ENCODE results near the gene C19orf38. TPM values are rescaled to one million over a fixed set of nuclear protein-coding genes. Genes with fewer than 3 reads are reported as not detected.
"Not testable (repeated sequence)": the region's sequence is repeated elsewhere in the genome, so short reads cannot be mapped to it uniquely, and the experiment has no call there.

The C19orf38 gene
- total RNA-seq, 2 experiments from 2014 or later: 1.2 to 1.7 TPM

DNA sequence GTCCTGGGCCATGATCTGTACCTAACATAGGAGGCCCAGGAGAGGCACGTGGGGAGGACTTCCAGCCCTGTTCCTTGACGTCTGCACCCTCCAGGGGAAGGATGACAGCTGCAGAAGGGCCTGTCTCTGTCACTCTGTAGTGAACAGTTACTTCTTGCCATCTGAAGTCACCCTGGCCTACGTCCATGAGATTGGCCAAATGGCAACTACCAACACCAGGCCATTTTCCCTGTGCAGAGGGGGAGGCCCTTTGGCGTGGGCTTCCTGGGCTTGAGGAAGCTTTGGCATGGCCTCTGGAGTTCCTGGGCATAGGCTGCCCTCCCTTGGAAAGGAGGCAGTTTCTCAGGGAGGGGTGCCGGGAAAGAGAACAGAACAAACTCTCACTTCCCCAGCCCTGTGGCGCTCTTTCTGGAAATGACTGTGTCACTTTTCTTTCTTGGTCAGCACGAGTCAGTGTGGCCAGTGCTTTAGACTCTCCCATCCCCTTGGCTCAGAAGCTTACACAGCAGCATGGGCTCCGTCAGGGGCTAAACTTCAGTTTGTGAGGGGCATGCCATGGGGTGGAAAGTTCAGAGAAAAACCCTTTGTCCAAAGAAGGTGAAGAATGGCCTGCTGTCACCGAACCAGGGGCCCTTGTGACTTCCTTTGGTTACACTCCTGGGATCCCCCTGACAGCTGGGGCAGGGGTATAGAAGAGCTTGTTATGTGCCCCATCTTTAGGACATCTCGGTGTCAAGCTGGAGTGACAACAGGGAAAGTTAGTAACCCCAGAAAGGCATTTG is 28.4 kb downstream of the C19orf38 start:
- Mint-ChIP-seq H3K4me3 (peak overlapping the region; percentile 32), H3K27me3 (no peaks in the 10 kb centered on the region), H3K27ac (peak overlapping the region; percentile 33), H3K36me3 (peaks cover 5% of the 10 kb centered on the region), H3K9me3 (ENCODE audit: low read depth) (no peaks in the 10 kb centered on the region), H3K4me1 (peaks cover 44% of the 10 kb centered on the region)
- DNase-seq (peak; percentile 56), ATAC-seq (no peak)
- CTCF ChIA-PET: interaction anchor here (0.5 to 1.5 kb wide), 5 partner anchors 12 to 159 kb away, joined by 3 to 5 read pairs (median 4); partner anchors contain the start of gene DNM2

DNA sequence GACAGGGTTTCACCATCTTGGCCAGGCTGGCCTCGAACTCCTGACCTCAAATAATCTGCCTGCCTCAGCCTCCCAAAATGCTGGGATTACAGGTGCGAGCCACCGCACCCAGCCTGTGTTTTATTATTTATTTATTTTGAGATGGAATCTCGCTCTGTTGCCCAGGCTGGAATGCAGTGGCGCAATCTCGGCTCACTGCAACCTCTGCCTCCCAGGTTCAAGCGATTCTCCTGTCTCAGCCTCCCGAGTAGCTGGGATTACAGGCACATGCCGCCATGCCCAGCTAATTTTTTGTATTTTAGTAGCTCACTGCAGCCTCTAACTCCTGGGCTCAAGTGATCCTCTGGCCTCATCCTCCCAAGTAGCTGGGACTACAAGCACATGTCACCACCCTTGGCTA is 29.4 kb downstream of the C19orf38 start:
- ATAC-seq; H3K27me3 Mint-ChIP-seq; DNase-seq; H3K9me3 Mint-ChIP-seq (ENCODE audit: low read depth); H3K36me3 Mint-ChIP-seq: not testable (repeated sequence)
- peaks cover 40% of the 10 kb centered on the region for H3K4me1 Mint-ChIP-seq
- CTCF ChIA-PET: interaction anchor here (0.6 to 1.9 kb wide), 3 partner anchors 15 to 160 kb away, joined by 3 to 7 read pairs (median 4); partner anchors contain the start of gene DNM2
- H3K4me3 Mint-ChIP-seq: peak overlapping the region; percentile 33
- peak overlapping the region; percentile 92 for H3K27ac Mint-ChIP-seq

DNA sequence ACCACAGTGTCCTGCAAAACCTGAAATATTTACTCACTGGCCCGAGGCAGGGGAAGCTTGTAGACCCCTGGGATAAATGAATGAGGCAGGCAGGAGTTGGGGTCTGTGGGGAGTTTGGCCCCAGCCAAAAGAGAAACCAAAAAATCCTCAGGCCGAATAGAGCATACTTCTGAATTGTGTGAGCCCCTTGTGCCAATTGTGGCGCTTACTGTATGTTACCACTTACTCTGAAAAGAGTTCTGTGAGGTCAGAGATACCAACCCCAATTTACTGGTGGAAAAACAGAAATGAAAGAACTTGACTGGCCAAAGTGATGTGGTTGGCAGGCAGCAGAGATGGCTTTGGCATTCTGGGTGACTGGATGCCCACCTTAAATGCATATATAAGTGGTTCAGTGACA is 30.0 kb downstream of the C19orf38 start:
- peaks cover 35% of the 10 kb centered on the region for H3K4me1 Mint-ChIP-seq
- ATAC-seq (peak; percentile 52), DNase-seq (no peak)
- CTCF ChIA-PET: interaction anchor here (0.6 to 1.9 kb wide), 2 partner anchors 20 to 161 kb away, joined by 3 to 7 read pairs; partner anchors contain the start of gene DNM2
- no peaks in the 10 kb centered on the region for H3K9me3 Mint-ChIP-seq (ENCODE audit: low read depth)
- H3K4me3 Mint-ChIP-seq: peak overlapping the region; percentile 33
- H3K27ac Mint-ChIP-seq: peak overlapping the region; percentile 92
- no peaks in the 10 kb centered on the region for H3K27me3 Mint-ChIP-seq
- peaks cover 4% of the 10 kb centered on the region for H3K36me3 Mint-ChIP-seq

DNA sequence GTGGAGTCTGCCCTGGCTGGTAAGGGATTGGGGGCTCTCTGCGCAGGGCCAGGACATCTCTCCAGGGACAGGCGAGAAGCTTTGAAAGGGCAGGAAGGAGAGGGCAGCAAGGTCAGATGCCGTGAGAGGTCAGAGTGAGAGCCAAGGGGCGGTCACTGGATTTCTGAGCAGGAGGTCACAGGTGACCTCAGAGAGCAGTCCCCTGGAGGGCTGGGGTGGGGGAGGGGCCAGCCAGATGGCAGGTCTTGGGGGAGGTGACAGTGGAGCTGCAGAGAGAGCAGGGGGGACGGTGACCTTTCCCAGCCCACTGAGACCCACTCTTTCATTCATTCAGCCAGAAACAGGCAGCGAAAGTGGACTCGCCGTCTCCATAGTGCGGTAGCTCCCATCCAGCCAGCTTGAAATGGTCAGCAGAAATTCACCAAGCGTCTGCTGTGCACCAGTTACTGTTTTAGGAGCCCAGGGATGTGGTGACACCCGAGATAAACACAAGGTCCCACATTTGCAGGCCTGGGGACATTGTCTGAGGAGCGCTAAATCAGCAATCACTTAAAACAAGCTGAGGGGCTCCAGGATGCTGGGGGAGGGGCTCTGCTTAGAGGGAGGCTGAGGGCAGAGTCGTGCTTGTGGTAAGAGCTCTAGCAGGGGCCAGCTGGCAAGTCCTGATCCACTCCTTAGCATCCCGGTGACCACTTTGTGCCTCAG is 33.3 kb downstream of the C19orf38 start:
- Mint-ChIP-seq H3K4me1 (peaks cover 24% of the 10 kb centered on the region), H3K9me3 (ENCODE audit: low read depth) (no peaks in the 10 kb centered on the region), H3K27me3 (no peaks in the 10 kb centered on the region), H3K27ac (no peak overlapping the region), H3K36me3 (no peaks in the 10 kb centered on the region), H3K4me3 (no peak overlapping the region)
- DNase-seq: no peak
- CTCF ChIA-PET: interaction anchor here (0.6 to 2.0 kb wide), 4 partner anchors 9 to 60 kb away, joined by 3 to 4 read pairs (median 4); no protein-coding TSS in a partner anchor
- no peak for ATAC-seq

DNA sequence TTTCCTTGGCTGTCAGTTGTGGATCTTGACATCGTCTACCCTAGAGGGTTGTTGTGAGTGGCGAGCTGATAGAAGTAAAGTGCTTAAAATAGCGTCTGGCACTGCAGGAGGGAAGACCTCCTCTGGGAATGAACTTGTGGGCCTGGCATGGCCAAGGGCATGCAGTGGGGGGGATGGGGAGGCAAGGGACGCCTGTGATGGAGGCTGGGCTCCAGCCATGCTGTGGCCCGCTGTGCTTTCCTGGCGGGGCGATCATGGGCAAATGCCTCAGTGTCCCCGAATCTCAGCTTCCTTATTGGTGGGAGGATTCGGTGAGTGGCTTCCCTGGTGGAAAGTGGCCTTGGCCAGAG is 33.9 kb downstream of the C19orf38 start:
- DNase-seq (no peak), ATAC-seq (no peak)
- no peak overlapping the region for H3K4me3 Mint-ChIP-seq
- CTCF ChIA-PET: interaction anchor here (0.6 to 2.0 kb wide), 3 partner anchors 10 to 60 kb away, joined by 3 to 4 read pairs (median 3); no protein-coding TSS in a partner anchor
- H3K27ac Mint-ChIP-seq: no peak overlapping the region
- no peaks in the 10 kb centered on the region for H3K9me3 Mint-ChIP-seq (ENCODE audit: low read depth)
- H3K36me3 Mint-ChIP-seq: no peaks in the 10 kb centered on the region
- no peaks in the 10 kb centered on the region for H3K27me3 Mint-ChIP-seq
- peaks cover 19% of the 10 kb centered on the region for H3K4me1 Mint-ChIP-seq

DNA sequence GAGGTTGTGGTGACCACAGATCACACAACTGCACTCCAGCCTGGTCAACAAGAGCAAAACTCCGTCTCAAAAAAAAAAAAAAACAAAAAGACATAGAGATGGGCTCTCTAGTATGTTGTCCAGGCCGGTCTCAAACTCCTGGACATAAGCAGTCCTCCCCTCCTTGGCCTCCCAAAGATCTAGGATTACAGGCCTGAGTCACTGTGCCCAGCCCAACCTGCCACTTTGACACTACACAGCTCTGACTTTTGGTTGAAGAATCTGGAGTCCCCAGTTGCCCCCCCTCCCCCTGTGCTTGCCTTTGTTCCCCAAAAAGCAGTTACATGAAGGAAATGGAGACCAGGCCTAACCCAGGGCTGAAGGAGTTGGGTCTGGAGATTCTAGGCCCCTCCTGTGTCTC is 36.1 kb downstream of the C19orf38 start:
- Mint-ChIP-seq H3K27ac (no peak overlapping the region), H3K4me3 (no peak overlapping the region), H3K27me3 (no peaks in the 10 kb centered on the region), H3K9me3 (ENCODE audit: low read depth) (no peaks in the 10 kb centered on the region), H3K4me1 (peaks cover 3% of the 10 kb centered on the region), H3K36me3 (no peaks in the 10 kb centered on the region)
- ATAC-seq (no peak), DNase-seq (no peak)
- CTCF ChIA-PET: interaction anchor here (0.7 kb wide), 1 partner anchor 412 kb away, joined by 3 read pairs; the partner anchor contains the start of gene TSPAN16

DNA sequence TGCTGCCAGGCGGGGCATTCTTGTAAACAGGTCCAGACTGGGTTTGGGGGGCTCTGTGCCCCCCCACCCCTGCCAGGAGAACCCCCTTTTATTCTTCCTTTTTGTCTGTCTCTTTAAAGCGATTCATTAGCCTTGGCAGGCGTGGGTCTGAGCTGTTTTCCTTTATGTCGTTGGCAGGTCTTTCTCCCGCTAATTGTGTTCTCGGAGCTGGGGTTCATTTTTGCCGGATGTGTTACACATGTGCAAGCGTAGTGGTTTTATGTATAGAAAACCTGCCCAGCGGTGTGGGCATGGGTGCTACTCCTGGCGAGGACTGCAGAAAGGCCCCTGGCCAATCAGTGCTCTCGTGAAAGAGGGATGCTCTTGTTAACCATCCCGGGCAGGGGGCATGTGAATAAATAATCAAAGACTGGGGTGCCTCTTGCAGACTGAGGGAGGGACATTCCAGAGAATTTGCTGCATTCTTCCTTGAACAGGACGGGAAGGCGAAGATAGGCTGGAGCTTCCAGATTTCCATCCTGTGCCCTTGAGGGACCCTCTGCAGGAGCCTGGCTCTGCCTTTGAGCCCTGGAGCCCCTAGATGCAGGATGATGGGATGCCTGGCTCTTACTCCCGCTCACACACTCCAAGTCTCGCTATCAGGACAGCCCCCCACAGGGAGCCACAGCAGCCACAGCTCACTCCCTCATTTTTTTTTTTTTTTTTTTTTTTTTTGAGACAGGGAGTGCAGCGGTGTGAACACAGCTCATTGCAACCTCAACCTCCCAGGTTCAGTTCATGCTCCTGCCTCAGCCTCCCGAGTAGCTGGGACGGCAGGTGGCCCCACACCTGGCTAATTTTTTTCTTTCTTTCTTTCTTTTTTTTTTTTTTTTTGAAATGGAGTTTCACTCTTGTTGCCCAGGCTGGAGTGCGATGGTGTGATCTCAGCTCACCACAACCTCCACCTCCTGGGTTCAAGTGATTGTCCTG is 37.3 kb downstream of the C19orf38 start:
- ATAC-seq (no peak), DNase-seq (no peak)
- Mint-ChIP-seq H3K27ac (no peak overlapping the region), H3K27me3 (no peaks in the 10 kb centered on the region), H3K36me3 (no peaks in the 10 kb centered on the region), H3K4me1 (no peaks in the 10 kb centered on the region), H3K9me3 (ENCODE audit: low read depth) (no peaks in the 10 kb centered on the region), H3K4me3 (no peak overlapping the region)
- CTCF ChIA-PET: no interaction called here

DNA sequence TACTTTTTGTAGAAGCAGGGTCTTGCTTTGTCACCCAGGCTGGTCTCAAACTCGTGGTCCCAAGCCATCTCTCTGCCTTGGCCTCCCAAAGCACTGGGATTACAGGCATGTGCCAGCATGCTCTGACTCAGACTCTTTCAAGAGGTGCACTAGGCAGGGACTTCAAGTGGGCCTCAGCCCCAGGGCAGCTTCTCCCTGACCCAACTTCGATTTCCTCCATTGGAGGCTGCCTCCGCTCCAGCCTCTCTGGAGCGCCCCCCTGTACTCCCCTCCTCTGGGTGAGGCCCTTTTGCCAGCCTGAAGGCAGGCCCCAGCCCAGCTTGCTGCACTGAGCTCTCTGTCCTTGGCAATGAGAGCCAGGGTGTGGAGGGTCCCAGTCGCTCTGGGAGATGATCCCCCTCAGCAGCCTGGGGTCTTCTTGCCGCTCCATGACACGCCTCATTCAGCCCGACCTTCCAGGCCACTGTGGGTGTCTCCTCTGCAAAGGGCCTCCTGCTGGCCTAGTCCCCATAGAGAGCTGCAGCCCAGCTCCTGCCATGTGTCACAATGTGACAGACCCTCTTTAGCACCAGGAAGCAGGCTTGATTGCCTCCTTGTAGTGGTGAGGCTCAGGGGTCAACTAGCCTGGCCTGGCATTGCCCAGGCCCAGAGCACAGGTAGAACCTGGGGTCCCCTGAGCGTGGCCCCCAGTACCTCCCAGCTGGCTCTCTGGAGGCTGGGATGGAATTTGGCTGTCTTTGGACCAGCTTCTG is 39.6 kb downstream of the C19orf38 start:
- H3K27ac Mint-ChIP-seq: no peak overlapping the region
- no peak for ATAC-seq
- H3K36me3 Mint-ChIP-seq: no peaks in the 10 kb centered on the region
- H3K27me3 Mint-ChIP-seq: no peaks in the 10 kb centered on the region
- DNase-seq: no peak
- H3K9me3 Mint-ChIP-seq (ENCODE audit: low read depth): no peaks in the 10 kb centered on the region
- no peak overlapping the region for H3K4me3 Mint-ChIP-seq
- CTCF ChIA-PET: interaction anchor here (1.1 kb wide), 1 partner anchor 9 kb away, joined by 4 read pairs; no protein-coding TSS in a partner anchor
- H3K4me1 Mint-ChIP-seq: no peaks in the 10 kb centered on the region

DNA sequence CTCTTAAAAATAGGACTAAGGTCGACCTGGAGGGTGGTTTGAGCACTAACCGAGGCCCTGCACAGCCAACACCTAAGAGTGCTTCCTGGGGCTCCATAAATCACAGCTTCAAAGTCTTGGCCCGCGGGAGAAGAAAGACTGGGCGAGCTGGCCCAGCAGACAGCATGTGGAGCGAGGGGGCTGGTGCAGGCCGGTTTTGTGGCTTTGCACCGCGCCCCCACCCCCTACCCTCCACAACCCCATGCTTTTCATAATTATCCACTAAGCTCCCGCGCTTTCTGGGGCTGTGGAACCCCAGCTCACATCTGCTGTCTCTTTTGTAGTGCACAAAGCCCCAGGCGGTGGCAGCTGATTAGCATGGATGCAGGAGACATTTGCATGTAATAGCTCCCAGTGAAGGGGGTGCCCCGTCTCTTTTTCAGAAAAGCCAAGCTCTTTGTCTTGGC is 40.2 kb downstream of the C19orf38 start:
- H3K4me1 Mint-ChIP-seq: no peaks in the 10 kb centered on the region
- ATAC-seq: no peak
- no peaks in the 10 kb centered on the region for H3K36me3 Mint-ChIP-seq
- CTCF ChIA-PET: interaction anchor here (0.8 to 1.1 kb wide), 2 partner anchors 9 kb away, joined by 4 read pairs; no protein-coding TSS in a partner anchor
- no peaks in the 10 kb centered on the region for H3K9me3 Mint-ChIP-seq (ENCODE audit: low read depth)
- DNase-seq: no peak
- no peak overlapping the region for H3K27ac Mint-ChIP-seq
- no peaks in the 10 kb centered on the region for H3K27me3 Mint-ChIP-seq
- H3K4me3 Mint-ChIP-seq: no peak overlapping the region

DNA sequence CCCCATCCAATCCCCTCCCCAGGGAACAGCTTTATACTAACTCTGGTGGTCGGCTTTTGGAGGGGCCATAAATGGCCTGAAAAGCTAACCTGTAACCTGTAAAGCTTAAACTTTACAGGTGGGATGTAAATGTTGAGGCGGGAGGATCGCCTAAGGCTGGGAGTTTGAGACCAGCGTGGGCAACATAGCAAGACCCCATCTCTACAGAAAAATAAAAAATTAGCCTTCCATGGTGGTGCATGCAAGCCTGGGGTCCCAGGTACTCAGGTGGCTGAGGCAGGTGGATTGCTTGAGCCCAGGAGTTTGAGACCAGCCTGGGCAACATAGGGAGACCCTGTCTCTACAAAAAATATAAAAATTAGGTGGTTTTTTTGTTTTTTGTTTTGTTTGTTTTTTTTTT is 41.7 kb downstream of the C19orf38 start:
- H3K27ac Mint-ChIP-seq: no peak overlapping the region
- H3K4me3 Mint-ChIP-seq: no peak overlapping the region
- H3K36me3 Mint-ChIP-seq: no peaks in the 10 kb centered on the region
- DNase-seq: no peak
- H3K9me3 Mint-ChIP-seq (ENCODE audit: low read depth): no peaks in the 10 kb centered on the region
- no peak for ATAC-seq
- no peaks in the 10 kb centered on the region for H3K4me1 Mint-ChIP-seq
- no peaks in the 10 kb centered on the region for H3K27me3 Mint-ChIP-seq
- CTCF ChIA-PET: interaction anchor here (1.9 kb wide), 1 partner anchor 52 kb away, joined by 6 read pairs; no protein-coding TSS in a partner anchor

DNA sequence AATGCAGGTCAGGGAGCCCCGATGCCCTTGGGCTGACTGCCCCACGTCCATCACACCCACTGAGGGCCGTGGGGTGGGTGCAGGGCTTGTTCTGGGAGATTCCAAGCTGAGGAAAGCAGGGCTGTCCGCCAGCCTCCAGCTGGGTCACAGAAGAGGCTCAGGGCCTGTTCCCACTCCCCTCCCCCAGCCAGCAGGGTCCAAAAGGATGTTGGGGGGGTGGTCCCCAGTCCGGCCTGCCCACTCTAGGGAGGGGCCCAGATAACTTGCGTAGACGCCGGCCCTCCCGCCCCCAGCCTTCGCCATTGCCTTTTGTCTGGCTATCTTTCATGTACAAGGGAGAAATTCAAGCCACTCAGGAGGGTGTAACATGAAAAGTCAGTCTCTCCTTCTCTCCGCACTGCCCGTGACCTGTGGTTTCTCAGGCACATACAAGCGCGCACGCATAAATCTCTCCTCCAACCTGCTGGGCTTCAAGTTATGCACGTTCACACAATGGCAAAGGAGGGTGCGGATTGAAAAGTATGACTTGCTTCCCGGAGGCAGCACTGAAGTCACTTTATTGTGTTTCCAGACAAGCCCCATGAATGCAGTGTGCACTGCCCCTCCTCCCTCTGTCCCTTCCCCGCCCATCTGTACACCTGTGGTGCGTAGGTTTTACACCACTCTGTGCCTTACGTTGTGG is 43.3 kb downstream of the C19orf38 start:
- no peak overlapping the region for H3K4me3 Mint-ChIP-seq
- DNase-seq: no peak
- ATAC-seq: no peak
- CTCF ChIA-PET: interaction anchor here (1.9 kb wide), 1 partner anchor 50 kb away, joined by 6 read pairs; no protein-coding TSS in a partner anchor
- H3K9me3 Mint-ChIP-seq (ENCODE audit: low read depth): no peaks in the 10 kb centered on the region
- H3K27ac Mint-ChIP-seq: no peak overlapping the region
- peaks cover 3% of the 10 kb centered on the region for H3K4me1 Mint-ChIP-seq
- H3K36me3 Mint-ChIP-seq: no peaks in the 10 kb centered on the region
- H3K27me3 Mint-ChIP-seq: no peaks in the 10 kb centered on the region

DNA sequence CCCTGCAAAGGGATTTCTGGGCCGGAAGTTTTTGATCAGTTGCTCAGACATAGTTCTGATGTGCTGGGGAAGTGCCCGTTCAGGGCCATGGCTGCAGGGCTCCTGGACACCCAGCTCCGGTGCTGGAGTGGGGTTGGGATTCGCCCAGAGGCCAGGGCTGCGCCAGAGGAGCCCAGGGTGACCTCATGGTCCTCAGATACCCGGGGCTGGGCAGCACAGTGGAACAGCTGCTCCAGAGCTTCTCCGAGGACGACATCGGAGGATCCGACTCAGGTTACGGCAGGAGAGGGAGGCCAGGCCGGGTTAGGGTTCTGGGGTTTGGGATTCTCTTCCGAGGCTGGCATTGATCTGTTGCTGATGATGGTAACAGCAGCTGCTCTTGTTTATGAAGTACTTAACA is 44.0 kb downstream of the C19orf38 start:
- no peak for DNase-seq
- Mint-ChIP-seq H3K4me3 (no peak overlapping the region), H3K4me1 (peaks cover 8% of the 10 kb centered on the region), H3K27me3 (no peaks in the 10 kb centered on the region), H3K27ac (no peak overlapping the region), H3K36me3 (no peaks in the 10 kb centered on the region), H3K9me3 (ENCODE audit: low read depth) (no peaks in the 10 kb centered on the region)
- CTCF ChIA-PET: interaction anchor here (1.2 kb wide), 1 partner anchor 15 kb away, joined by 4 read pairs; no protein-coding TSS in a partner anchor
- no peak for ATAC-seq

Data from activated CD8-positive, alpha-beta memory T cell treated with anti-CD3 and anti-CD28 coated beads, Interleukin-2, amount 10 ng/mL, durations not matched to agents 7 days and 5 days (primary cell).